Measurements from ENCODE around the gene LRRC59. TPM values are rescaled to one million over a fixed set of nuclear protein-coding genes. Genes with fewer than 3 reads are reported as not detected.
"Not testable (repeated sequence)": the region's sequence is repeated elsewhere in the genome, so short reads cannot be mapped to it uniquely, and the experiment has no call there.

LRRC59 gene
- total RNA-seq, 1 donor from 2014 or later, result 32.9 TPM

GRCh38 chr17:50353600-50354195 lies 43.6 kb downstream of the LRRC59 start:
- intact Hi-C loops (cut with DNase I), result no loop called here
- DNase-seq (ENCODE audit: low spot score), result no peak

GRCh38 chr17:50352693-50353599 lies 44.4 kb downstream of the LRRC59 start:
- DNase-seq (ENCODE audit: low spot score), result no peak
- intact Hi-C loops (cut with DNase I), result no loop called here

DNA sequence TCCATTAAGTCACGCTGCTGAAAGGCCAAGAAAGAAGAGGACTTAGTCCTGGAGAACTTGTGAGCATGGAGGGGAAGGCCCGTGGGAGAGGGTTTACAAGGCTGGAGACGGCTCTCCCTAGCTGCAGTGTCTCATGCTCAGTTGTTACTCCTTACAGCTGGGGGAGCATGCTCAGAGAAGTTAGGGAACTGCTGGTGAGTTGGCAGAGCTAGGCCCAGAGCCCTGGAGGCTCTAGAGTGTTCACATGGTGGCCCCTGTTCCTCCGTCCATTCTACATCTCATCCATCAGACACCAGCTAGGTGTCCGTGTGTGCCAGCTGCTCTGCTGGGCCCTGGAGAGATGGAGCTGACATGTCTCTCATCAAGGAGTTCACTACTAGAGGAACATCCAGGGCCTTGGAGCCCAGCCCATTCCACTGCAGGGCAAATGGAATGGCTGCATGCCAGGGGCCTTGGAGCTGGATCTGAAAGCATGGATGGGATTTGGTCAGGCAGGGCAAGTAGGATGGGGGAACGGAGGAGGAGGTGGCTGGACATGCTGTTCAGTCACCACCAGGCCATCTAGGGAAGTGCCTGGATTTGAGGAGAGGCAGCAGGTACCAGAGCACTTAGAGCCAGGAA lies 45.1 kb downstream of the LRRC59 start:
- intact Hi-C loops (cut with DNase I), result no loop called here

GRCh38 chr17:50350733-50351132 lies 46.6 kb downstream of the LRRC59 start:
- intact Hi-C loops (cut with DNase I), result no loop called here

More for the DNA sequence above, 45.1 kb downstream of the LRRC59 start:
- no peak for DNase-seq (ENCODE audit: low spot score)

DNA sequence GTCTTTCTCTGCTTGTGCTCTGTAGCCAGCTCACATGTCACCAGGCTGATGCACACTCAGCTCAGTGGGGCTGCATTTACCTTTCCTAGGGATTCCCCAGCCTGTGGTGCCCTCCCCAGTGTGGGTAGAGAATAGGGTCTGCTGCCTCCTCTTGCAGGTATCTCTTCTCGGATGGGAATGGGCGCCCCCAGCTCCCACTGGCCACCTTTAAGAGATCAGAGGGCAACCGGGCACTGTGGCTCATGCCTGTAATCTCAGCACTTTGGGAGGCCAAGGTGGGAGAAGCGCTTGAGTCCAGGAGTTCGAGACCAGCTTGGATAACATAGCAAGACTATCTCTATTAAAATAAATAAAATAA lies 48.1 kb downstream of the LRRC59 start:
- intact Hi-C loops (cut with DNase I), result no loop called here
- no peak for DNase-seq (ENCODE audit: low spot score)

More at GRCh38 chr17:50350733-50351132, 46.6 kb downstream of the LRRC59 start:
- no peak for DNase-seq (ENCODE audit: low spot score)

DNA sequence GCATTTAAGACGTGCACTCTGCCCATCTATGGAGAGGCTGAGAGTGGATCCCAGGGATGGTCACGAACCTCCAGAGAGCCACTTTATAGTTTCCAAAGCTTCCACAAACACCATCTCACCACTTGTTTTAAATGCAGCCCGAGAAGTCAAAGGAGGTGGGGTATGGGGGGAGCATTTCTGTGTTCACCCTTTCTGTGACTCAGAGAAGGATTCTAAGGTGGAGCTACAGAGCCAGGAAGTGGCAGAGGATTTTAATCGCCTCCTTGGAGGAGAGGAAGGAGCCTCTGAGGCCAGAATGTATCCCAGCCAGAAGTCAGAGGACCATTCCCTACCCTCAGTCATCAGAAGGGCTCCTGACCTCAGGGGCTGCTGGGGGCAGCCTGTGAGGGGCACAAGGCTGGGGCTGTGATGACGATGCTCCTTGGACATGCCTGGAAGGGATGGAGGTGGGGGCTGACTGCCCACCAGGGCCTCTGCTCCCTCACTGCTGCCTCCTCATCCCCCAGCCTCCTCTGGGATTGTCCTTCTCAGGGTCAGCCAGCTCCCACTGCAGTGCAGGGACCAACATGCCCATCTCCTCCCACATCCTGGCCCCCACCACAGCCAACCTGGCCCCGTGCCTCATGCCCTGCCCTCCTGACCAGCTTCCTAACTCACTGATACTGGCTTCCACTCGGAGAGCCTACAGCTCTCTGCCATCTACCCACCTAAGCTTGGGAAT lies 48.6 kb downstream of the LRRC59 start:
- intact Hi-C loops (cut with DNase I), result no loop called here
- DNase-seq (ENCODE audit: low spot score), result no peak

- intact Hi-C loops (cut with DNase I), result no loop called here
- DNase-seq (ENCODE audit: low spot score), result no peak
These were observed 49.4 kb downstream of the LRRC59 start for GRCh38 chr17:50347894-50348291.

GRCh38 chr17:50347117-50347893 lies 50.0 kb downstream of the LRRC59 start:
- intact Hi-C loops (cut with DNase I), result no loop called here
- no peak for DNase-seq (ENCODE audit: low spot score)

DNA sequence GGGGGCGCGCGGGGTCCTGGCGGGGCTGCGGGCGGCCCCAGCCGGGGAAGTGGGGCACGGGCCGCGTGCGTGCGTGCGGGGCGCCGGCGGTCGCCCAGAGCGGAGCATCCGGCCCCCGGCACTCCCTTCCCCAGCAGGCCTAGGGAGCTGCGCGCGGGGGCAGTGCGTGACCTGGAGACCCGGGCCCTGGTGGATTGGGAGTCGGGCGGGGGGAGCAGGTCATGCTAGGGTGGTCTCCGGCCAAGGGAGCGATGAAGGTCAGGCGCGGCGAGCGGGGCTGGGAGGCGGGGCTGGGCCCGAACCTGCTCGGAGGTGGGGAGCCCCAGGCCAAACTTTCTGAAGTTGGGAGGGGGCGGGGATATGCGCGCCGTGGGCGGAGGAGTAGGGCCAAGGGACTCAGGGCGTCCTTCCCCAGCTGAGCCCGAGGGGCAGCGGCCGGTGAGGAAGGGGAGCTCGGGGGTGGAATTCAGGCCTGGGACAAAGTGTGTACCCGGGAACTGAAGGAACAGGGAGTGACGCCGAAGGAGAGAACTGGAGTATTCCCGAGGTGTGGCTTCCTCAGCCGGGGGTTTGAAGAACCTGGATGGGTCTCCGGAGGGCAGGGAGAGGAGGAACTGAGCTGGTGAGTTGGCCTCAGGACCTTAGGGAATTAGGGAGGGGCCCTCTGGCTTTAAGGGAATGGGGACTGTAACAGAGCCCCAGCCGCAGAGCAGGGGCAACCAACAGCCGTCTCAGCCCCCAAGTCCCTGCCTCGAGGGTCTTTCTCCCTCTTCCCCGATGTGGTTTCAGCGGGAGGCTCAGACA lies 50.8 kb downstream of the LRRC59 start:
- no peak for DNase-seq (ENCODE audit: low spot score)
- intact Hi-C loops (cut with DNase I), result no loop called here

- intact Hi-C loops (cut with DNase I), result no loop called here
- peak; percentile 94 for DNase-seq (ENCODE audit: low spot score)
These were observed 51.7 kb downstream of the LRRC59 start, which contains the start of gene XYLT2 for GRCh38 chr17:50345432-50346312. Gene XYLT2, plus strand, starts transcription at chr17:50346126. Its CDS starts 15 bp downstream, at chr17:50346141.

DNA sequence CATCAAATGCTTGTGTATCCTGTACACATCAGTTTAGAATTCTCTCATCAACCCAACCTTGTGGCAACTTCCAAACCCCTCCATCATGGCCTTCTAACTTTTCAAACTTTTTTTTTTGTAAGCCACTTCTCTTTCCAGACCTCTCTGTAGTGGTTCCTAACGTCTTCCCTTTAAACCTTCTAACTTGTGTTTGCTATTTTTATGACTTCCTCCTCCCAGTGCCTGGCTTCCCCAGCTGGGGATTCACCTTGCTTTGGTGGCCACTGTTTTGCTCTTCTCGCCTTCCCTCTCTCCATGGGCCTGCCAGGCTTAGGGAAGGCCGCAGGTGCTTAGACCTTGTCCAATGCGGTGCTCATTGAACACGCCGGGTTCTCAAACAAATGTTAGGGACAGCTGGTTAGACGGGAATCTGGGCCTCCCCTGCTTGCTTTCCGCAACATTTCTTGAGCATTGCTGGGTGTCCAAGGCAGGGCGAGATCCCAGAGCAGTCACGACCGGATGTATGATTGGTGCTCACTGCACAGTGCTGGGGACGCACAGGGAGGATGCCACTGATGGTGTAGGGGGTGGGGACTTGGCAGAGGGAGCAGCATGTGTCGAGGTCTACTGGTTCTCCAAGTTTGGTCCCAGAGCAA lies 52.5 kb downstream of the LRRC59 start:
- intact Hi-C loops (cut with DNase I), result no loop called here
- no peak for DNase-seq (ENCODE audit: low spot score)

DNA sequence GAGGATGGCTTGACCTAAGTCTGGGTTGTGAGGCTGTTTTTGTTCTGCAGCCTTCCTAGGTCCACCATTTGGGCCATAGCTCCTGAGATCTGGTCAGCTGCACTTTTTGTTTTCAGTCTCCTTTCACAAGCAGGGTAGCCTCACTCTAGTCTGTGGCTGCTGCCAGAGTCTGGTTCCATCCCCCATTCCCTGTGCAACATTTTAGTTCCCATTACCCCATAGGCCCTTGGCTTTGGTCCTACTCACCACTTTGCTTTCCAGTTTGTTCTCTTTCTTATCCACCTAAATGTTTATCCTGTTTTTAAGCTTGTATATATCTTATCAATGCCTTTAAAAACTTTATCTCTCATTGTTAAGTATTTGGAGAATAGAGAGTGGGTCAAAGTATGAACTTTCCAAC lies 57.9 kb downstream of the LRRC59 start:
- intact Hi-C loops (cut with DNase I), result no loop called here
- no peak for DNase-seq (ENCODE audit: low spot score)

DNA sequence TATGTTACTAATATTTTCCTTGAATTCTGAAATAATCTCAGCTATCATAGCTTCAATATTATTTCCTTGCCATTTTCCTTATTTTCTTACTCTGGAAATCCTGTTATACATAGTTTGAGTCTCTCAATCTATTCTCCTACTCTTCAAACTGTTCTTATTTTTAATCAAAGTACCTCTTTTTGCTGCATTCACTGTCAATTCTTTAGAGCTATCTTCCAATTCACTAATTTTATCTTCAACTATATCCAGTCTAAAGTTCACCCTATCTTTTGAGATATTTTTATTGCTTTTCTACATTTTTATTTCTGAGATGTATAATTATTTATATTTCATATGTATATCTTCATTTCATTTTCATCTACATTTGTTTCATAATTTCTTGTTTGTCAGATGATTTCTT lies 58.7 kb downstream of the LRRC59 start:
- intact Hi-C loops (cut with DNase I), result no loop called here
- DNase-seq (ENCODE audit: low spot score), result no peak

- DNase-seq (ENCODE audit: low spot score), result no peak
- intact Hi-C loops (cut with DNase I), result no loop called here
These were observed 59.4 kb downstream of the LRRC59 start for GRCh38 chr17:50337956-50338355.

GRCh38 chr17:50333291-50334057 lies 63.8 kb downstream of the LRRC59 start:
- DNase-seq (ENCODE audit: low spot score); intact Hi-C loops (cut with DNase I): not testable (repeated sequence)

- intact Hi-C loops (cut with DNase I), result no loop called here
- DNase-seq (ENCODE audit: low spot score), result no peak
These were observed 65.1 kb downstream of the LRRC59 start for GRCh38 chr17:50332196-50332595.
